ENCODE results near the gene NPTN.
A peak's percentile ranks its signal among the peaks of the same experiment; 100 is the strongest.

The NPTN gene

DNA sequence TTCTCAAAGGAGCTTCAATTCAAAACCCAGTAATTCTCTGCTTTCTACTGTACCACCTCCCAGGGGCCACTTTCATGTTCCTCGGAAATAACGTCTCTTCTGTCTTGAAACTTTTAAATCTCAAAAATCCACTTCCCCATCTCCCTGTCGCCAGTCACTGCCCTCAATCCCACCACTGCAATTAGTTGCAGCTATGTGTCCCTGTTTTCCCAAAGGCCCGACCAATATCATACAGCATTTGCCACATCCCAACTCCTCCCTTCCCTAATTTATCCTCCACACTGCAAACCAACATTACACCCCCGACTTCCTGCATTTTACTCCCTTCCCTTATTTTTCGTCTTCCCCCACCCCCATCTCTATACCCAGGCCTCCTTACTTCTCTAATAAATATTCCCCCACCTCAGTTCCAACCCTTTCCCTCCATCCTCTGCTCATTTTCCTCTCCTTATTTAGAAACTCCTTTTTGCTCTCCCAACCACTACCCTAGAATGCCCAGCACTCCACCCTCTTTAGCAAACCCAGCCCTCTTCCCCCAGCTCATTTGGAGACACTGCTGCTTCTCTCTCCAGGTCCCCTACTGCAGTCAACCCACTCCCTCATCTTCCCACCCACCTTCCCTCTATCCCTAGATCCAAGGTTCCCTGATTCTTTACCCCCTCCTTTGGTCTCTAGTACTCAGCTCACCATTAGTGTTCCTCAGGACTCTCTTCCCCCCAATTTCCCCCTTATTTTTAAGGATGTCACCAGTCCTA lies 1.1 kb downstream of the NPTN start:
- peak in 2 of 3 experiments; percentile 62 to 65 for DNase-seq

DNA sequence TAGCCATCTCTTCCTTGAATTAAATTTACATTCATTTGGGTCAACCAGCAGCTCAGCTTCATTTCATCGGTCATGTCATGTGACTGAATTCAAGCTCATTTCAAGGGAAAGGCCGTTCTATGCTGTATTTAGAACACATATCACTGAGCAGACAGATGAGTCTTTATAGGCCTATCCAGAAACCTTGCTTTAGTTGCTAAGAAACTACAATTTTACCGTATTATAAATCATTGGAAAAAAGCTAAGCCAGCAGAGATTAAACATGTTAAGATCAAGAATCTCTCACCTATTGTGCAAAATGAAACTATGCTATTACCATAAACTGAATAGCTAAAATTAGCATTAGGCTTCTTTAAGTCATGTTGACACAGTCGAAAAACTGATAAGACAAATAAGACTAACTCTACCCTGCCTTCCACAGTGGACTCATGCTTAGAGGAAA lies 2.2 kb downstream of the NPTN start:
- DNase-seq = no peak

DNA sequence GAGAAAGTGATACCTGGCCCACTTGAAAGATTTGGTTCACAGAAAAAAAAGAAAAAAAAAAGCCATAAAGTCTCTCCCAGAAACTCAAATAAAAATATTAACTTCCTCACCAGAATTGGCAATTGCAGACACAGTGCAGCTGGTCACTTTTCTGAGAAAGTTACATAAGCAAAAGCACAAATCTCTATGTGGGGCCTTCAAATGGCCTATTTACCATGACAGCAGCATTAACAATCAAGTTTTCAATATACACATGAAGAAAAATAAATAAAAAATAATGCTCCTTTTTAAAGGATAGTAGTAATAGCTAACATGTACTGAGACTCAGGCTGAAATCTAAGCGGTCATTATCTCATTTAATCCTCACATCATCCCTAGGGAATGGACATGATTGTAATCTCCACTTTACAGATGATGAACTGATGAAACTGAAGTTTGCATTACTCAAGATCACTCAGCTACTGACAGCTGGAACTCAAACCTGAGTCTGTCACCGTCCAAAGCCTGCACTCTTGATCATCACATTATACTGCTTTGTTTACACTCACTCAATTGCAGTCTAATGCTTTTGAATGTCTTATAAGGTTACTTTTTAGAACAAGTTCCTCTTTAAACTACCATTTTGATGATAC lies 3.3 kb downstream of the NPTN start:
- peak in 2 of 3 experiments; percentile 31 to 32 for DNase-seq

DNA sequence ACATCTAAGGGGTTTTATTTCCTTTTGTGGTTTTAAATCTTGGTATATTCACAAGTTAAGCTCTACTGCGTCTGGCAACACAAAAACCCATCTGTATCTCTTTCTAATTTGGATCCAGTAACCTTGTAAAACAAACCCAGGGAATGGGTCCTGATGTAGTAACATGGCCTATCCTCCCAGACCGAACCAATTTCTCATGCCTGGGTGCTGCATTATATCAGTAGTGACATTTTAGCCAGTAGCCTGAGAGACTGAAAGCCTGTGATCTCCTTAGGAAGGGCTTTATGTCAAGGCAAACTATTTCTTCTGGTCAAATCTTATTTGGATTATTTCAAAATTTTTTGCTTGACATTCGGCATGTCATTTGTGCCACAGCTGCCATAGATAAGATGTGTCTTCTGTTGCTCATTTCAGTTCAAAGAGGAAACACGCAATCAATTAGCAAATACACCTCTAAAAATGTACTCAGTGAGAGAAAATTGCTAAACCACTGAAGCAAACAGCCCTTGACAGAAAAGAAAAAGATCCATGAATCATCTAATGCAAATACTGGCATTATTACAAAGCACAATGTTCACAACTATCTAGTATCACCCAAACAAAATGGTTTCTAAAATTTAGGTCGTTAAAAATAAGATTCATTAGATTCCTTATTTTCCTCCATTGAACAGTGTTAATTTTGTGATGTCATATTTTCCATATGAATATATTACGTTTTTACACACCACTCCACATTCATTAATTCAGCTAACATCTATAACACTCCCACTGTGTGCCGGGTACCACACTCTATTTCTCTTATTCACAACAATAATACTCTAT lies 4.0 kb downstream of the NPTN start:
- peak in 2 of 3 experiments; percentile 55 to 67 for DNase-seq

DNA sequence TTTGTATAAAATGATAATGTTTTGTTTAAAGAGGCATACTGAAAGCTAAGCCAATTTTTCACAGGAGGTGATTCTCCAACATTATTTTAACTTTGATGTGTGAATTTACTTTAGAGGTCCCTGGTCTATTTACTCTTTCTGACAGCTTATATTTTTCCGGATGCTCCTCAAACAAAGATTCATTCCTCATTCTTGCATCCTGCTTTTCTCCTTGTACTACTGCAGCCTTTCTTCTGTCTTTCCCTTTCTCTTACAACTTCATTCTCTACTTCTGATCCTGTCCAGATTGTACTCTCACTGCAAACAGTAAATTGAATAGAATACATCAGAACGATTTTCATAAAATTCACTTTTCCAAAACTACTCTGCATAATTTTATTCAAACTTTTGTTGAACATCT lies 5.1 kb downstream of the NPTN start:
- no peak for DNase-seq

DNA sequence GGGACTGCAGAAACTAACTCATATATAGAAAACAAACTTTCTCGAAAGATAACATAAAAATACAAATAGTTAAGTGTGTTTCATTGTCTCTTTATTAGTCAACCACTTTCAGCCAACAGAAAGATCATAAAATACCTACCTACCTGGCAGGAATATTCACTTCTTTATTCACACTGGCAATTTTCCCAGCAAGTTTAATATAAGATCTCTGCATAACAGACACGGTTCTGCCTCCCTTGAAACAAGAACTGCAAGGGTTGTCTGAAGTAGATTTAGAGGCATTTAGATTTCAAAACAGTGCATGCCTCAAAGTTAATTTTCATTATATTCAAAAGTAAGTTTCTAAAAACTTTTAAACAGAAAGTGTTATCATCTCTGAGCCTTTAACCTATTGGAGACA lies 7.1 kb downstream of the NPTN start:
- no peak for DNase-seq

DNA sequence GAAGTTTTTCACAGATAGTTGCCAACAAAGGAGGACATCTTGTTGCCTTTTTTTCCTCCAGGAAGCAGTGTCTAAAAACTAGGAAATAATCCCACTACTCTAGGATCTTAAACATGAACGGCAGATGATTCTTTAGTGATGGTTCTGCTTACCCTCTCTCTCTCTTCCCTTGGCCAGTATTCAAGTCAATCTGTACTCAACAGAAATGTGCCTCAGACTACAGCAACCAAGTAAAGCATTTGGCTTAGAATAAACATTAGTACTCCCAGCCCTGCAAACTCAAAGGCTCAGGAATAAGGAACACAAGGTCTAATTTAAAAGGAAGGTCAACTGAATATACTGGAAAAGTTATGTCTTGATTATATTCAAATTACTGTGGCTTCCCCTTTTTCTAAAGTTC lies 8.7 kb downstream of the NPTN start:
- no peak for DNase-seq

DNA sequence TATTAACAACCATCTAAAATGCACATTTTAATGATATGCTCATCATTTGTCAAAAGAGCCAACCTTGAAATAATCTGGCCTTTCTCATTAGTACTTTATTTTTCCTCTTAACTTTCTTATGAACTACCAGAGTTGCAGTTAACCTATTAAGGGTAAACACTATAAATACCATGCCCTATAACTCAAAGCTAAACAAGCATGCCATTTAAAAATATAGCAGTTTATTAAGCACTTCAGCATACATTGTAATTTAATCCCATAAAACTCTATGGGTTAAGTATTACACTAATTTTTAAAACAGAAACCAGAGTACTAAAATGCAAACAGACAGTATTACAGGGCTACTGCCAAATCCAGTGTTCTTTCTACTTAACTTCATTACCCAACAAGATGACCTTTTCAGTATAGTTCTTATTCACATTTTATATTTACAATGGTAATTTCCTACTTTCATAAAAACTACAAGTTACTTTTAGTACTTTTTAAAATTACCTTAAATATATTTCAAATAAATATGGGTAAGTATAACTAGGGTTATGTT lies 11.8 kb downstream of the NPTN start:
- DNase-seq = peak in 1 of 3 experiments; percentile 34

DNA sequence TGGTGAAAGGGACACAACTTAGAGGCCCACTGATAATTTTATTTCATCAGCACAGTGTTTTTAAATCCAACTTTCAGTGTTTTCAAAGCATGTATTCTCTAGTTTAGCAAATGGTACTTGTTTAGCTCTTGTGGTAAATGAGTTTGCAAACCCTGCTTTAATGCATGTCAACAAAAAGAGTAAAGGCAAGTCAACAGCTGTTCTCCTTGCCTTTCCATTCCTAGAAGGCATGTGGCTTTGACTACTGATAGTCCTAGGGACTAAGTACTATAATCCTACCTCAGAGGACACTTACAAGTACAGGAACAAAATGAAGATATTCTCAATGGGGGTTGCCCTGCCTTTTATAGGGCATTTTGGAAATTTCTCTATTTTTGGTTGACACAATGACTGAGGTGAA lies 13.1 kb downstream of the NPTN start:
- DNase-seq = no peak

DNA sequence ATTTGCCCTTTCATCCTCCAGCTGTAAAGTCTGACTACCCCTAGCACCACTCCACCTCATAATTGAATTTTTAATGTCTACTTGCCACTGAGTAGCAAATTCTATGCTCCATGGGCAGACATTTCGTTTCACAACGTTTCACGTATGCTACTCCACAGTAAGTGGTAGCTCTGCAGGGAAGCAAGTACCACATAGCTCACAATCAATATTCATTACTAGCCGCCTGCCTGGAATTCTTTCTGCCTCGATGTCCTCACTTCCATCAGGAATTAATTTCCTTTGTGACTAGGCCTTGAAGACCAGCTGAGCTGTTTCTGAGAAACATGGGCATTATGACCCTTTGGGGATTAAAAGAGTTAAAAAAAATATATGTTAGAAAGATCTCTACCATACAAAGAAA lies 15.3 kb downstream of the NPTN start:
- DNase-seq = peak in 2 of 3 experiments; percentile 24 to 35

DNA sequence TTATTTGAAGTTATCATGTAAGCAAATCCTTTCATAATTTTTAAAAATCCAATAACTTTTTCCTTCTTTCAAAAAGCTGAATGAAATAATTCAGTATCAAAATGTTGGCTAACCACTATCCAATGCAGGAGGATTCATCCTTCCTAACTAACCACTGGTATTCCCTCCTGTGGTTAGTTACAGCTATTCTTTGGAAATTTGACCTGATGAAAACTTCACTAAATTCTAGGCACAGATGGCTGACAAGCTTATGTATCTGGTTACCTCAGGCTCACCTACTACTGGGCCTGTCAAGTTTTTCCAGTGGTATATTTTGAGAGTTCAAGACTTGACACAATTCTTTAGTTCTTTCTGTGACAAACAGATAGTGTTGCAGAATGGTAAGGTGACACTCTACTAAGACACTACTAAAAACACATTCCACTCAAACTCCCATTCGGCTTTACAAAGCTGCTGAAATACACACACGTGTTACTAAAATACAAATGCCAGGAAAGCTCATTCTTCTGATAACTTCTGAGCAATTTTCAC lies 15.8 kb downstream of the NPTN start:
- no peak for DNase-seq

DNA sequence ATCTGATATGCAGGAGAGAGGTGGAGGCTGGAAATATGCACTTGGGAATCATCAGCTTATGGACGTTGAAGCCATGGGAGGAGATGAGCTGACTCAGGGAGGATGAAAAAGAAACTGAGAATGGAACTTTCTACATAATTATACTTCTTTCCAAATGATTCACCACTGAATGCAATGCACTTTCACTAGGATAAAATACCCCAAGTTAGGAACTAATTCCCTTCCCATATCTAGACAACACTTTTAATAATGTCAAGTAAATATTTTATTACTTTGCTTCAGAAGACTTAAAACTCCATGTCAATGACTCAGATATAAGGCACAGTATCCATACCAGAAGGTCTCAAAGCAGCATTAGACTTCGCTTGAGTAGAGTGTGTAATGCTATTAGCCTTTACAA lies 24.2 kb downstream of the NPTN start:
- DNase-seq = no peak

DNA sequence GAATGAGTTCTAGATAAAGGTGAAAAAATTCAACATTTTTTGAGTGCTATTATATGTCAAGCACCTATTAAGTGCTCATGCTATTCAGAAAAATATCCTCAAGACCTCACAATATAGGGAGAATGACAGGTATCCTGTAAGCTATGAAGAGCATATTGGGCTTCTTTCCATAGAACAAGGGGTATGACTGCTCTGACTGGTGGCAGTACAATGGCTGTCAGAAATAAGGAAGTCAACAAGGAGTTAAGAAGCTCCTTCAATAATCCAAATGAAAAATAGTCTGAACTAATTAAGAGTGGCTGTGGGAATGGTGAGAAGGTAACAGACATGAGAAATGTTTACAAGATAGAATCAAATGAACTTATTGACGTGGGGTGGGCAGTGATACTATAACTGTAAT lies 24.7 kb downstream of the NPTN start:
- no peak for DNase-seq

DNA sequence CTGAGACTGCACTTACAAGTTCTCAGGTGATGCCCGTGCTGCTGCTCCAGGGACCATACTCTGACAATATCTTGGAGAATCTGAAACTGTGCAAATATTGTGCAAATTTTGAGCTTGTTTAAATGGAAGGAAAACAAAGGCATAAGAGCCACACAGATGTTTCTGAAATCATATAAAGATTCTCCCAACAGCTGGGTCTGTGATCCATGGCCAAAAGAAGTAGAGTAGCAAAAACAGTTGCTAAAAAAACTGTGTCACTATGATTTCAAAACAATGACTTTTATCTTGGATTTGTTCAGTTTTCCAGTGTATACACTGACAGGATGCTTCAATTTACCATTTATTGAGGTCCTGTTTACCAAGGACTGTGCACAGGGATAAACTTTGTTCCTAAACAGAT lies 25.3 kb downstream of the NPTN start:
- DNase-seq = no peak

DNA sequence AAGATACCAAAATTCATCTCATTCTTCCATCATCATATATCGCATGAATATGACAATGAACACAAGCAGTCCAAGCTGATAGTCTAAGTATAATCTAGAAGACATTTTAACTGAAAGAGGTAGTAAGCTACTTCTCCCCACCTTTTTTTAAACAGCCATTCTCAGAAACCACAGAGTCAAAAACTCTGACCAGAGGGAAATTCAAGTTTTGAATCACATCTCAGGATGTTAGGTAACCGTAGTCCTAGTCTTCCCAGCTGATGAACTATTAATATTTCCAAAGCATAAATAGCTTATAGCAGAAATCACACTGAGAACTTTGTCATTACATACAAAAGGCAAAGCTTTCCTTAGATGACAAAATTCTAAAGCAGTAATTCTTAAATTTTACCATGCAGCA lies 25.8 kb downstream of the NPTN start:
- DNase-seq = no peak

DNA sequence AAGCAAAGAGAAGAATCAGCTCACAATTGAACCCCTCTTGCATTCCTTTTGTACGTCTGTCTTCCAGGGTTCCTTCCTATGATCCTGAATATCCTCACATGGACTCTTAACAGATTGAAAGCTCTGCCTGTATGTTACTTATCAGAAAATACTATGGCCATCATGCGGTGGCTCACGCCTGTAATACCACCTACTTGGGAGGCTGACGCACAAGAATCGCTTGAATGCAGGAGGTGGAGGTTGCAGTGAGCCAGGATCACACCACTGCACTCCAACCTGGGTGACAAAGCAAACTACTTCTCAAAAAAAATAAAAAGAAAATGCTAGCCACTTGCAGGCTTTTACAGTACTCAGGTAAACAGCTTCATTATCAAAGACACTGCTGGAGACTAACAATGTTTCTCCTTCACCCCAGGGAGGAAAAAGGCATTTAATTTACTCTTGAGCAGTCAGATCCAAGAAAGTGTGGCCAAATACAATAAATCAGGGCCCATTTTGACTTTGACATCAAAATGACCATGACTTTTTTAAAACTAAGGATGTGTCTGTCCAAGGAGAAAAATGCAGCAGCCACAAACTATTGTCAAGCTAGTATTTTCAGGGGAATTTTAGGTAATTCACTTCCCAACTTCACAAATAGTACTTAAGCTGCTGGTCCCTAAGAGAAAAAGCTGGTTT lies 27.3 kb downstream of the NPTN start:
- DNase-seq = peak; percentile 19 to 84 (median 66)

DNA sequence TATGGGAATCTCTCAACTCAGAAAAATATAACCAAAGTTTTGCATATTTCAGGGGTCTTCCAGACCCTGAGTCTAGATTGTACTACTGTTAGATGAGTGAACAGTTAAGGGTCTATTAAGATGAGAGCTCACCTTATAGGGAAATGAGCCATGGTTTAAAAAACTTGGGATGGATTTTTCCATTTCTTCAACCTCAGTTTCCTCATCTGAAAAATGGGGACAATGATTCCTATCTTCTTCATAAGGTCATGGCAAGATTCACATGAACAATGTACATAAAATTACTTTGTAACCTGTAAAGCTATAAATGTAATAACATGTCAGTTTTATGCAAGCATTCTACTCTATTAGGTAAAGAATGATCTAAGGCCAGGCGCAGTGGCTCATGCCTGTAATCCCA lies 28.7 kb downstream of the NPTN start:
- no peak for DNase-seq

DNA sequence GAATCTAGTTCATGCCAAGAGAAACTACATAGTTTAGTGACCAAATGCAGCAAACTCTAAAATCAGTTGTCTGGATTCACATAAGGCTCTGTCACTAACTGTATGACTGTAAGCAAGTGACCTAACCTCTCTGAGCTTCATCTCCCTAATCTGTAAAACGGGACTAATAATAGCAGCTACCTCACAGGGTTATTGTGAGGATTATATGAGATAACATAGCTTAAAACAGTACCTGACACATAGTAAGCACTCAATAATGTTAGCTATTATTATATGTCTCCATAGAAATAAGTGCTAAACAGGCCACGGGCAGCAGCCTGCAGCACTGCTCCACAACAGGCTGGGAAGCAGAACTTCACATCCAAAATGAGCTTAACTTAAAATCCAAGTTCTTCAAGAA lies 30.2 kb downstream of the NPTN start:
- DNase-seq = no peak

DNA sequence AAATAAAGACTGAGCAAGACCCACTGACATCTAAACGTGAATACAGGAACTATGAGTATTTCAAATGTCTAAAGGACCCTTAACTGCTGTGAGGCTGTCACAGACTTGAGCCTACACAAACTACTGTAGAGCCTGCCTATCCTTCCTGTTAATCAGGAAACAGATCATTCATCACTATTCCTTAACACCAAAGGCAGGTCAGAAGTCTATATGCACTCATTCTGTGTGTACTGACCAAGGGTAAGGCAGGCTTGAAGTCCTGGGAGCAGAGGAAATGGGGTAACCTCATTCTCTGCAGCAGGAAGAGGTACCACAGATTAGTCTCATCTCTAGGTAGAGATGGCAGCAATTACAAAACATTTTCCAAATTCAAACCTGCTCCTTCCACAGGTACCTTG lies 30.7 kb downstream of the NPTN start:
- no peak for DNase-seq

DNA sequence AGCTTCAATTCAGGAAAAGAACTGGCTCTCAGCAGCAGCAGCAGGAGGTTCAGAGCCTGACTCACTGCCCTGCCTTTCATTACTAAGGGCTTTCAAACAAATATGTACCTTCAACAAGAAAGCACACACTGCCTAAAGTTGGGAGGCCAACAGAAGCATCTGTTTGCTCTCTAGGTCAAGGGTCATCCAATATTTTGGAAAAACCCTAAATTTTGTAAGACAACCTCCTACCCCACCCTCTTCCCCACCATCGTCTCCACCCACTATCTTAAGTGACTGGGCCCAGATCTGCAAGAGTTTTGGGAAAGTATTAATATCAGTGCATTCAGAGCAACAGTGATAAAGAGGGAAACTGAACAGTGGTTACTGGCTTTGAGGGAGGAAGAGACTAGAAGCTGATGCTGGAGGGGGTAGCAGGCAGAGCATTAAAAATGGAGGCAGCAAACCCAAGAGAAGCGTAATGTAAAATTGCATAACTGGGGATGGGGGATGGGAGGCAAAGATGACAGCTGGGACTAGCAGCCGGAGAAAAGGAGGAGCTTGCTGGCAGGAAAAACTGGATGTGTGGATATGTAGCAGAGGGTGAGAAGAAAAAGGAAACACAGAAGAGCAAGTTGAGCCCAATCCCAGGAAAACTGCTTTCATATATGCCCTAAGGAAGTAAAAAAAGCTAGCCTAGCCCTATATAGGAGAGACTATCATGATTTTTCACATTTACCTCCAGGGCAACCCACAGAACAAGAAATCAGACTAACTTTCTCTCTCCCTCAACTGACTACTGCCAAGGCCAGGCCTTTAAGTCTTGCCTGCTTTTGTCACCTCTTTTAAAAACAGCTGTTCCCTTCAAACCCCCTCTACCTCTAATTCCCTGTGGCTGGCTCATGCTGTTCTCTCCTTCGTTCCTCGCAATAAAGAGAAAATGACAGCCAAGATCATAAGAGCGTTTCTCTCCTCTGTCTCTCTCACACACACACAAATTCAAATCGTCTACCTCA lies 31.4 kb downstream of the NPTN start:
- peak in 2 of 3 experiments; percentile 17 to 44 for DNase-seq
